H9 (cell line): Measurements from ENCODE around the gene TMEM266. TPM values are rescaled to one million over a fixed set of nuclear protein-coding genes. Genes with fewer than 3 reads are reported as not detected.

Source experiments
- DNase-seq: peaks from one replicate; pipeline ENCODE4 v3.0.0-alpha.2; 2017
- H2AFZ ChIP-seq: one replicate; pipeline ENCODE4 v1.6.1; 2013; ENCODE audit warnings: mild to moderate bottlenecking, low read length, control low read depth, moderate library complexity
- H2AK5ac ChIP-seq: 2 replicates; pipeline ENCODE4 v1.6.1; 2013; ENCODE audit warnings: low read length, control low read depth, mixed read lengths; ENCODE audit not compliant: insufficient read length
- H2BK120ac ChIP-seq: one replicate; pipeline ENCODE4 v1.6.1; 2013; ENCODE audit warnings: low read depth, mild to moderate bottlenecking, low read length, control low read depth, inconsistent platforms; ENCODE audit not compliant: poor library complexity, severe bottlenecking
- H2BK12ac ChIP-seq: 2 replicates; pipeline ENCODE4 v1.6.1; 2013; ENCODE audit warnings: low read length, control low read depth, mixed read lengths, low read depth; ENCODE audit not compliant: insufficient read length
- H2BK15ac ChIP-seq: 2 replicates; pipeline ENCODE4 v1.6.1; 2013; ENCODE audit warnings: low read depth, low read length, control low read depth
- H2BK20ac ChIP-seq: one replicate; pipeline ENCODE4 v1.6.1; 2013; ENCODE audit warnings: low read depth, mild to moderate bottlenecking, low read length, control low read depth, inconsistent platforms; ENCODE audit not compliant: poor library complexity, severe bottlenecking
- H2BK5ac ChIP-seq: 2 replicates; pipeline ENCODE4 v1.6.1; 2013; ENCODE audit warnings: low read length, control low read depth, mixed read lengths; ENCODE audit not compliant: insufficient read length
- H3K14ac ChIP-seq: 2 replicates; pipeline ENCODE4 v1.6.1; 2013; ENCODE audit warnings: low read length, control low read depth; ENCODE audit not compliant: insufficient read depth
- H3K18ac ChIP-seq: 2 replicates; pipeline ENCODE4 v1.6.1; 2013; ENCODE audit warnings: low read depth, mild to moderate bottlenecking, mixed read lengths, low read length, control low read depth; ENCODE audit not compliant: insufficient read length
- H3K23ac ChIP-seq: 2 replicates; pipeline ENCODE4 v1.6.1; 2013; ENCODE audit warnings: low read length, control low read depth, mixed read lengths, low read depth; ENCODE audit not compliant: insufficient read length
- H3K23me2 ChIP-seq: 2 replicates; pipeline ENCODE4 v1.6.1; 2013; ENCODE audit warnings: low read depth, mild to moderate bottlenecking, mixed read lengths, low read length, control low read depth; ENCODE audit not compliant: insufficient read length, poor library complexity, severe bottlenecking
- H3K27ac ChIP-seq: 2 replicates; pipeline ENCODE4 v1.5.1; 2013; ENCODE audit warnings: low read length, control low read depth, mixed read lengths, low read depth; ENCODE audit not compliant: insufficient read length
- H3K27me3 ChIP-seq: 2 replicates; pipeline ENCODE4 v1.6.1; 2013; ENCODE audit warnings: low read length, control low read depth, inconsistent platforms; ENCODE audit not compliant: insufficient read depth
- H3K4ac ChIP-seq: 2 replicates; pipeline ENCODE4 v1.6.1; 2013; ENCODE audit warnings: low read depth, mild to moderate bottlenecking, control low read depth, inconsistent platforms, low read length, moderate library complexity
- H3K4me1 ChIP-seq: 2 replicates; pipeline ENCODE4 v1.6.1; 2013; ENCODE audit warnings: low read length, control low read depth, inconsistent platforms; ENCODE audit not compliant: insufficient read depth
- H3K4me2 ChIP-seq: 2 replicates; pipeline ENCODE4 v1.6.1; 2013; ENCODE audit warnings: low read length, control low read depth, mixed read lengths; ENCODE audit not compliant: insufficient read length, insufficient read depth
- H3K56ac ChIP-seq: 2 replicates; pipeline ENCODE4 v1.6.1; 2013; ENCODE audit warnings: low read depth, mild to moderate bottlenecking, mixed read lengths, low read length, control low read depth; ENCODE audit not compliant: insufficient read length
- H3K79me1 ChIP-seq: 2 replicates; pipeline ENCODE4 v1.6.1; 2013; ENCODE audit warnings: low read depth, mild to moderate bottlenecking, moderate library complexity, low read length, control low read depth, inconsistent platforms; ENCODE audit not compliant: insufficient read depth, poor library complexity, severe bottlenecking
- H3K79me2 ChIP-seq: 2 replicates; pipeline ENCODE4 v1.6.1; 2013; ENCODE audit warnings: low read length, control low read depth, inconsistent platforms; ENCODE audit not compliant: insufficient read depth
- H3K9ac ChIP-seq: 2 replicates; pipeline ENCODE4 v1.6.1; 2013; ENCODE audit warnings: low read length, control low read depth, mixed read lengths; ENCODE audit not compliant: insufficient read length; ENCODE audit errors: extremely low read depth
- H3K9me3 ChIP-seq: one replicate; pipeline ENCODE4 v1.6.1; 2013; ENCODE audit warnings: low read depth, low read length, inconsistent platforms; ENCODE audit not compliant: control insufficient read depth
- H3T11ph ChIP-seq: one replicate; pipeline ENCODE4 v1.6.1; 2013; ENCODE audit warnings: mild to moderate bottlenecking, low read length, control low read depth, inconsistent platforms
- H4K20me1 ChIP-seq: one replicate; pipeline ENCODE4 v1.6.1; 2013; ENCODE audit not compliant: control insufficient read depth, insufficient read length, insufficient read depth
- H4K5ac ChIP-seq: 2 replicates; pipeline ENCODE4 v1.6.1; 2013; ENCODE audit warnings: low read depth, mild to moderate bottlenecking, mixed read lengths, low read length, control low read depth; ENCODE audit not compliant: insufficient read length
- H4K8ac ChIP-seq: replicated peaks from 2 replicates; pipeline ENCODE4 v1.6.1; 2013; ENCODE audit warnings: low read length, control low read depth, mixed read lengths, low read depth; ENCODE audit not compliant: insufficient read length
- H4K91ac ChIP-seq: 2 replicates; pipeline ENCODE4 v1.6.1; 2013; ENCODE audit warnings: low read depth, mild to moderate bottlenecking, moderate library complexity, mixed read lengths, low read length, control low read depth; ENCODE audit not compliant: insufficient read length
- H3K27ac Mint-ChIP-seq, 3 experiments: 2 replicates in 2 of 3; 3 replicates in 1 of 3; pipeline ENCODE4 v1.8.0; 2020 to 2021; ENCODE audit warnings: mixed read lengths in 3 of 3, mild to moderate bottlenecking in 1 of 3, moderate library complexity in 1 of 3
- H3K27me3 Mint-ChIP-seq: 2 replicates; pipeline ENCODE4 v1.8.0; 2021; ENCODE audit warnings: low read depth, mild to moderate bottlenecking, moderate library complexity, mixed read lengths
- H3K36me3 Mint-ChIP-seq, 3 experiments: 2 replicates in 2 of 3; 3 replicates in 1 of 3; pipeline ENCODE4 v1.8.0; 2020 to 2021; ENCODE audit warnings: low read depth in 3 of 3, mixed read lengths in 3 of 3; ENCODE audit not compliant: insufficient read depth in 1 of 3
- H3K4me1 Mint-ChIP-seq, 2 experiments: 2 replicates each; pipeline ENCODE4 v1.8.0; 2020; ENCODE audit warnings: mixed read lengths in 2 of 2
- H3K4me3 Mint-ChIP-seq, 2 experiments: 2 replicates in 1 of 2; 3 replicates in 1 of 2; pipeline ENCODE4 v1.8.0; 2020 to 2021; ENCODE audit warnings: mild to moderate bottlenecking in 2 of 2, mixed read lengths in 2 of 2, moderate library complexity in 1 of 2
- H3K9me3 Mint-ChIP-seq, 2 experiments: 2 replicates in 1 of 2; 3 replicates in 1 of 2; pipeline ENCODE4 v1.8.0; 2020; ENCODE audit warnings: mild to moderate bottlenecking in 2 of 2, mixed read lengths in 2 of 2, moderate library complexity in 1 of 2
- total RNA-seq: library from RNA; stranded (reverse); gene quantifications from 2 replicates; pipeline ENCODE4 v1.2.1, GENCODE V29; 2021
- TF ChIP-seq, protein P1 (sequence below): fragments of 200-600 bp; sonication (generic); conservative IDR thresholded peaks from 3 replicates; pipeline ENCODE4 v1.8.0; 2021; ENCODE audit warnings: antibody characterized with exemption, mild to moderate bottlenecking

TMEM266 gene
- total RNA-seq, 1 experiment from 2014 or later = 0.81 TPM

DNA sequence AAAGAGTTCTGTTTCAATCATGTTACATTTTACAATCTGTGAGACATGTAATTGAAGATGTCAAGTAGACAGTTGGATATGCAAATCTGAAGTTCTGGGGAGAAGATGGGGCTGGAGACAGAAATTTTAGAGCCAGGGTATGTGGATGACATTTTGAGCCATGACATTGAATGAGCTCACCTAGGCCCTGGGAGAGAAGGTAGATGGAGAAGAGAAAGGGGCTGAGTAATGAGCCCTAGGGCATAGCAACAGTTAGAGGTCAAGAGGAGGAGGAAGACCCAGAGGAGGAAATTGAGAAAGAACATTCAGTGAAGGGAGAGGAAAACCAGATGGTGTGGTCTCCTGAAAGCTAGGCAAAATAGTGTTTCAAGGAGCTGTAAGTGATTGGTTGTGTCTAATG is 15.3 kb downstream of the TMEM266 start:
- Mint-ChIP-seq H3K4me3 (no peak overlapping the region), H3K36me3 (no peaks in the 10 kb centered on the region; a peak in 1 of 7 replicates), H3K4me1 (peaks cover 2 to 4% of the 10 kb centered on the region in 2 experiments; a peak in 2 of 4 replicates), H3K9me3 (no peaks in the 10 kb centered on the region), H3K27me3 (no peaks in the 10 kb centered on the region), H3K27ac (no peak overlapping the region)
- H3K23me2 ChIP-seq = no peaks in the 10 kb centered on the region
- no peak for DNase-seq
- H3K27ac ChIP-seq = no peak overlapping the region
- no peaks in the 10 kb centered on the region for H3K79me2 ChIP-seq
- H2BK12ac ChIP-seq = no peak overlapping the region
- H2BK15ac ChIP-seq = no peak overlapping the region
- H3K4me2 ChIP-seq = no peak overlapping the region
- H3K4me1 ChIP-seq = no peaks in the 10 kb centered on the region; the same call in 1 of the 2 replicates
- H4K20me1 ChIP-seq = no peaks in the 10 kb centered on the region
- H4K91ac ChIP-seq = no peak overlapping the region
- no peak overlapping the region for H2BK5ac ChIP-seq
- no peaks in the 10 kb centered on the region for H3K27me3 ChIP-seq
- no peak overlapping the region for H2BK20ac ChIP-seq
- no peak overlapping the region for H4K5ac ChIP-seq
- H2AK5ac ChIP-seq = no peak overlapping the region
- no peak overlapping the region for H3K9ac ChIP-seq
- H3T11ph ChIP-seq = no peak overlapping the region
- no peak overlapping the region for H3K56ac ChIP-seq
- no peak overlapping the region for H3K23ac ChIP-seq
- no peak overlapping the region for H2AFZ ChIP-seq
- TF ChIP-seq, protein P1, sequence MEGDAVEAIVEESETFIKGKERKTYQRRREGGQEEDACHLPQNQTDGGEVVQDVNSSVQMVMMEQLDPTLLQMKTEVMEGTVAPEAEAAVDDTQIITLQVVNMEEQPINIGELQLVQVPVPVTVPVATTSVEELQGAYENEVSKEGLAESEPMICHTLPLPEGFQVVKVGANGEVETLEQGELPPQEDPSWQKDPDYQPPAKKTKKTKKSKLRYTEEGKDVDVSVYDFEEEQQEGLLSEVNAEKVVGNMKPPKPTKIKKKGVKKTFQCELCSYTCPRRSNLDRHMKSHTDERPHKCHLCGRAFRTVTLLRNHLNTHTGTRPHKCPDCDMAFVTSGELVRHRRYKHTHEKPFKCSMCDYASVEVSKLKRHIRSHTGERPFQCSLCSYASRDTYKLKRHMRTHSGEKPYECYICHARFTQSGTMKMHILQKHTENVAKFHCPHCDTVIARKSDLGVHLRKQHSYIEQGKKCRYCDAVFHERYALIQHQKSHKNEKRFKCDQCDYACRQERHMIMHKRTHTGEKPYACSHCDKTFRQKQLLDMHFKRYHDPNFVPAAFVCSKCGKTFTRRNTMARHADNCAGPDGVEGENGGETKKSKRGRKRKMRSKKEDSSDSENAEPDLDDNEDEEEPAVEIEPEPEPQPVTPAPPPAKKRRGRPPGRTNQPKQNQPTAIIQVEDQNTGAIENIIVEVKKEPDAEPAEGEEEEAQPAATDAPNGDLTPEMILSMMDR = no peak
- H3K79me1 ChIP-seq = no peaks in the 10 kb centered on the region
- no peak overlapping the region for H2BK120ac ChIP-seq
- H4K8ac ChIP-seq = no peak overlapping the region
- H3K4ac ChIP-seq = no peak overlapping the region
- no peak overlapping the region for H3K14ac ChIP-seq
- no peaks in the 10 kb centered on the region for H3K9me3 ChIP-seq
- no peak overlapping the region for H3K18ac ChIP-seq
